ENCODE data around the gene CASKIN1.
"Not testable (repeated sequence)": the region's sequence is repeated elsewhere in the genome, so short reads cannot be mapped to it uniquely, and the experiment has no call there.

DNA sequence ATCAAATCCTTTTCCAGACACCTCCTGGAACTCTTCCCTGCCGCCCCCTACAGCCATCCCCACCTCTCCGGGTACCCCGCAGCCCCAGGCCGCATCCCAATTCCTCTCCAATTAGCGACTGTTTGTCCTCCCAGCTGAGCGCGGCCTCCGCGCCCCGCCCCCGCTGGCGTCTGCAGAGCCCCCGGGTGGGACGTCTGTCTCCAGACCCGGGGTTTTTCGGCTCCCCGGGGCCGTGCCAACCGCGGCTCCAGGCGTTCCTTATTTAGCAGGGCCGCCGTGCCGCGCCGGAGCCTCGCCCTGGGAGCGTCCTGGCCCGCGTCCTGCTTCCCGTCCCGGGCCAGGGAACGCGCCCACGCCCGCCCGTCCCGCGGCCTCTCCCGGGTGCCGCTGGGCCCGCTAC, 61.3 kb downstream of the CASKIN1 start:
- not testable (repeated sequence) for TF ChIP-seq CTCF, POLR2A (IDR thresholded peaks at IDR 0.05)
